Suprapubic skin (tissue), 4 donors: Measurements from ENCODE around the gene IL17C.

Experiments
- CTCF ChIP-seq, 2 donors: fragments of 200-600 bp in 1 of 2; fragments of 450-650 bp in 1 of 2; sonication (generic) in 1 of 2; IDR thresholded peaks; one replicate each; pipeline ENCODE4 v1.5.1; 2016 to 2019; ENCODE audit warnings: antibody characterized with exemption in 2 of 2, mild to moderate bottlenecking in 1 of 2, moderate library complexity in 1 of 2
- EP300 ChIP-seq: sonication (generic); formaldehyde crosslinking; IDR thresholded peaks from one replicate; pipeline ENCODE4 v1.6.1; 2017; ENCODE audit warnings: antibody characterized with exemption
- POLR2A ChIP-seq, 2 donors: fragments of 450-650 bp; IDR thresholded peaks; one replicate each; pipeline ENCODE4 v1.6.1; 2017; ENCODE audit warnings: antibody characterized with exemption in 2 of 2, mild to moderate bottlenecking in 2 of 2, moderate library complexity in 2 of 2
- POLR2AphosphoS5 ChIP-seq, 3 donors: sonication (generic); formaldehyde crosslinking; IDR thresholded peaks; one replicate each; pipeline ENCODE4 v1.6.1; 2017; ENCODE audit warnings: antibody characterized with exemption in 3 of 3

GRCh38 chr16:88686439-88687253, 48.3 kb downstream of the IL17C start, which contains the start of gene SNAI3:
- TF ChIP-seq POLR2A (IDR thresholded peaks at IDR 0.05) (no peak), CTCF (IDR thresholded peaks at IDR 0.05) (no peak), POLR2AphosphoS5 (IDR thresholded peaks at IDR 0.05) (no peak), EP300 (no peak)
